Esophagus muscularis mucosa (tissue), 4 donors: Measurements from ENCODE around the gene PIM2.

Source experiments
- EP300 ChIP-seq: sonication (generic); formaldehyde crosslinking; IDR thresholded peaks from one replicate; pipeline ENCODE4 v1.6.1; 2017; ENCODE audit warnings: antibody characterized with exemption
- POLR2A ChIP-seq: fragments of 450-650 bp; IDR thresholded peaks from one replicate; pipeline ENCODE4 v1.6.1; 2017; ENCODE audit warnings: antibody characterized with exemption, moderate library complexity, mild to moderate bottlenecking, low read depth
- POLR2AphosphoS5 ChIP-seq, 2 donors: sonication (generic); formaldehyde crosslinking; IDR thresholded peaks; one replicate each; pipeline ENCODE4 v1.6.1; 2017; ENCODE audit warnings: antibody characterized with exemption in 2 of 2
- TF ChIP-seq, protein P1 (sequence below), 3 experiments: fragments of 200-600 bp in 2 of 3; fragments of 450-650 bp in 1 of 3; sonication (generic) in 2 of 3; IDR thresholded peaks; one replicate each; pipeline ENCODE4 v1.5.1; 2017 to 2019; ENCODE audit warnings: antibody characterized with exemption in 3 of 3, mild to moderate bottlenecking in 2 of 3, moderate library complexity in 1 of 3

DNA sequence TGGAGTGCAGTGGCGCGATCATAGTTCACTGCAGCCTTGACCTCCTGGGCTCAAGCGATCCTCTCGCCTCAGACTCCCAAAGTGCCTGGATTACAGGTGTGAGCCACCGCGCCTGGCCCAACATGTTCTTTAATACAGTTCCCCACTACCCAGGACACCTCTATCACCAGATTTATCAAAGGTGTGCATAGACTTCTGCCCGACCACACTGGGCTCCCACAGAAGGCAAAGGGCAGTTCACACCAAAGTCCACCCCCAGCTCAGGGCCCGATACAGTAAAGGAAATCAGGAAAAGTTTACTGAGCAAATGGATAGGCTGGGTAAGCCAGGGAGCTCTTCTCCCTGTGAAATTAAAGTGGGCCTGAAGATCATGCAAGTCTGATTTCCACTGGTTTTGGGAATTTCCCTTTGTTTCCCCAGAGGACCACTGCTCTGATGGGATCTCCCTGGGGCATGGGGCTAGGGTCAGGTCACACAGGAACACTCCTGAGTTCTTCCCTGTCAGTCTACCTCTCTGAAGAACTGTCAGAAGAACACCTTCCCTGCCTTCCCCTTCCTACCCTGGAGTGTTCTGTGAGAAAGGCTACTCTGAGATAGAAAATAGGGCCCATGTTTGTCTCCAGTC lies 17.7 kb upstream of the PIM2 start:
- TF ChIP-seq POLR2A (no peak), POLR2AphosphoS5 (IDR thresholded peaks at IDR 0.05) (no peak), EP300 (no peak)
- TF ChIP-seq, protein P1, sequence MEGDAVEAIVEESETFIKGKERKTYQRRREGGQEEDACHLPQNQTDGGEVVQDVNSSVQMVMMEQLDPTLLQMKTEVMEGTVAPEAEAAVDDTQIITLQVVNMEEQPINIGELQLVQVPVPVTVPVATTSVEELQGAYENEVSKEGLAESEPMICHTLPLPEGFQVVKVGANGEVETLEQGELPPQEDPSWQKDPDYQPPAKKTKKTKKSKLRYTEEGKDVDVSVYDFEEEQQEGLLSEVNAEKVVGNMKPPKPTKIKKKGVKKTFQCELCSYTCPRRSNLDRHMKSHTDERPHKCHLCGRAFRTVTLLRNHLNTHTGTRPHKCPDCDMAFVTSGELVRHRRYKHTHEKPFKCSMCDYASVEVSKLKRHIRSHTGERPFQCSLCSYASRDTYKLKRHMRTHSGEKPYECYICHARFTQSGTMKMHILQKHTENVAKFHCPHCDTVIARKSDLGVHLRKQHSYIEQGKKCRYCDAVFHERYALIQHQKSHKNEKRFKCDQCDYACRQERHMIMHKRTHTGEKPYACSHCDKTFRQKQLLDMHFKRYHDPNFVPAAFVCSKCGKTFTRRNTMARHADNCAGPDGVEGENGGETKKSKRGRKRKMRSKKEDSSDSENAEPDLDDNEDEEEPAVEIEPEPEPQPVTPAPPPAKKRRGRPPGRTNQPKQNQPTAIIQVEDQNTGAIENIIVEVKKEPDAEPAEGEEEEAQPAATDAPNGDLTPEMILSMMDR (IDR thresholded peaks at IDR 0.05), result no peak
